HG03135 (cell line): ENCODE measurements around the gene PCMTD2.

ENCODE experiments used
- ATAC-seq: cut with Tn5 transposase; IDR thresholded peaks from one replicate; pipeline ENCODE4 v1.9.1; 2021; ENCODE audit warnings: mild to moderate bottlenecking, moderate library complexity; ENCODE audit not compliant: unreplicated experiment

PCMTD2 gene

DNA sequence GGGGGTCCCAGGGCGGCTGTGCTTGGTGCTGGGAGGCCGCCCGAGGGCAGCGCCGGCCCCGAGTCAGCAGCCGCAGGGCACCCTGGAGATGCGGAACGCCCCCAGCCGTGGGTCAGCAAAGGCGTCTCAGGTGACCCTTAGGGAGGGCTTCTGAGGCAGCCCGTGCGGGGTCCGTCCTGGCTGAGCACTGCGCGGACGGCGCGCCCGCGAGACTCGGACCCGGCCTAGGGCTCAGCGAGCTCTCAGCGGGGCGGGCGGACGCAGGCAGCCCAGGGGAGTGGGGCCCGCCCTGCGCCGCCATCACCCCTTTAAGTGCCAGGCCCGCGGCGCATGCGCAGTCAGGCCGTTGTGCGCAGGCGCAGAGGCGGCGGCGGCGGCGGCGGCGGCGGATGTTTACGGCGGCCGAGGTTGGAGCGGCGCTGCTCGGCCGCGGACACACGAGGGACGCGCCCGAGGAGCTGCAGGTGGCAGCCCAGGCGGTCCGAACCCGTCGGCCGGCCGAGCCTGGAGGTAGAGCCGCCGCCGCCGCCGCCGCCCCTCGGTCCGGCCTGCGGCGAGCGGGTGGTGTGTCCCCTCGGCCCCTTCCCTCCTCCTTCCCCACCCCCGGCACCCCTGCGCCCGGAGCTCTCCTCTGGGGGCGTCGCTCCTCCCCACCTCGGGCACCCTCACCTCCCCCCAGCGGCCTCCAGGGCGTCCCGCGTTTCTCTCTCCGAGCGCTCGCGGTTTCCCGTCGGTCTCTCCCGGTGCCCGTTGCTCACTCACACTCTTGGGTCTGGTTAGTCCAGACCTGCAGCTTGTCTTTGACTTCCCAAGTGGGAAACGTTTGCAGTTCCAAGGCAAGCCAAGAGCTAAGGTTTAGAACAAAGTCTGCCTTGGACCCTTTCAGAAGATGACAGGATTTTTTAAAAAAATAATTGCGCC, at the start of gene PCMTD2:
TSS of gene PCMTD2 (plus strand) at position 388 of the 921 bp plus-strand sequence. CDS start 4,218 bp downstream, outside the sequence.
- peak; percentile 70 for ATAC-seq

DNA sequence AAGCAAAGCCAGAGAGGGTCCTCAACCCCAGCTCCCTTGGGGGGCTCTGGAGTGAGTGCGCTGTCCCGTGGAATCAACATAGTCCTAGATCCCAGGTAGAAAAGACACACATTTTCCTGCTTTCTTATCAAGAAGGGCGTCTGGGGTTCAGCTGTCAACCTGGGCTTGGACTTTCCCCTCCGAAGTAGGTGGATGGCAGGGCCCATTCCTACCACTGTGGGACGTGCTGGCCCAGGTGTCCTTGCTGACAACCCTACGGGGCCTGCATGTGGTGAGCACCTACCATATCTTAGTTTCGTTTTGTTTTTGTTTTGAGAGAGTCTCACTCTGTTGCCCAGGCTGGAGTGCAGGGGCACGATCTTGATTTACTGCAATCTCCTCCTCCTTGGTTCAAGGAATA, 48.9 kb upstream of the PCMTD2 start:
- no peak for ATAC-seq

- no peak for ATAC-seq
Observed at GRCh38 chr20:64207641-64208590, 47.6 kb upstream of the PCMTD2 start.

DNA sequence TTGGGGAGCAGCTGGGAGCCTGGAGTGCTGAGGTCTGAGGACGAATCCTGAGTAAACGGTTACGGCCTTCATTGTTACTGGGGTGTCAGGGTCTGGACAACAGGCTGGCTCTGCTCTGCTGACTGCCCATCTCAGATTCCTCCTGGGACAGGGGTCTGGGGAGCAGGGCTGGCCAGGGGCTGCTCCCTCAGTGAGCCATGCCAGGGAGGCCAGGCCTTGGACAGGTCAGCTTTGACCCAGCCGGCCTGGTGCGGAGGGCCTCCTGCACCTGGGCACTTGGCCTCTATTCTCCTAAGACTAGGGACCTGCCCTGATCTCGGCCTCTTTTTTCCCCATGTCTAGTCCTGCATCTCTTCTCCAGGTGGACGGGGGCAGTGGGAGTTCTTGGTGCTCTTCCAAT, 46.4 kb upstream of the PCMTD2 start:
- no peak for ATAC-seq

- ATAC-seq = no peak
Observed at GRCh38 chr20:64210656-64211369, 44.7 kb upstream of the PCMTD2 start.

DNA sequence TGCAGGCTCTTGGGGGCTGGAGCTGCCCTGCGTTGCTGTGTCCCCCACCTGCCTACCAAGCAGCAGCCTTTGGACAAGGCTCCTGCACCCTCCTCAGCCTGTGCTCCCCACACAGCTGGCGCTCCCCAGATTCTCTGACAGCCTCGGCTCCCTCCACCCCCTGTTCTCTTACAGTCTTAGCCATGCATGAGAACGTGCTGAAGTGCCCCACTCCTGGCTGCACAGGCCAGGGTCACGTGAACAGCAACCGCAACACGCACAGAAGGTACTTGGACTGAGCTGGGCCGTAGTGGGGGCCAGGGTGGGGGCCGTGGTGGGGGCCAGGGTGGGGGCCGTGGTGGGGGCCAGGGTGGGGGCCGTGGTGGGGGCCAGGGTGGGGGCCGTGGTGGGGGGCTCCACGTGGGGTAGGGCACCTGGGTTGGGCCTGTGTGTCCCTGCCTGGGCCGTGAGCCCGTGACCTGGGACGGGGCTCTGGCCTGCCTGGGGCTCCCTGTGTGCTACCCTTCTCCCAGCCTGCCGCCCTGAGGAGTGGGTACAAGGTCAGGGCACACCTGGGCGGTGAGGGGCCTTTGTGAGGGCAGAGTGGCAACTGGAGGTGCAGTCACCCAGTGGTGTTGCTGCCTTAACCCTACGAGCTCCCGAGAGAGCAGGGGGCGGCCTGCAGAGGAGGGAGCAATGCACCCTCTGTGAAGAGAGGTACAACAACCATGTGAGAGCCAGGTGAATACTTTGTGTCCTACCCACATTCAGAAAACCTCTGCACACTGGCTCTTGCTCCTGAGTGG, 43.5 kb upstream of the PCMTD2 start:
- no peak for ATAC-seq

DNA sequence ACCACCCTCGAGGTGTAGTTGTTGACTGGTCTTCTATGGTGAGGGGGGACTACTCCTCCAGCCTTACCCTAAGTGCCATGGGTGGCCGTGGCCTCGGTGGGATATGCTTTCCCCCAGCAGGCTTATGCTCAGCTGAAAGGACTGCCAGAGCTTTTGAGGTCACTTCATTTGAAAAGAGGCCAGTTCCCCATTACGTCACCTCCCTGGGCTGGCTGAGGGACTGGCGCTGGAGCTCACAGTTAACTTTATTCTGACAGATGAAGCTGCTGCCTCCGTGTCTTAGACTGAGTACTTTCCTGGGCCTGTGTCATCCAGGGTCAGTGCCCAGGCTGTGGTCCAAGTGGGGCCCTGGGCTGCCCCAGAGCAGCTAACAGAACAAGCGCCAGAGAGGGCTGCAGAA, 42.8 kb upstream of the PCMTD2 start:
- ATAC-seq = no peak

GRCh38 chr20:64214113-64214512, 41.4 kb upstream of the PCMTD2 start:
- no peak for ATAC-seq

- no peak for ATAC-seq
Observed at GRCh38 chr20:64214952-64215351, 40.6 kb upstream of the PCMTD2 start.

GRCh38 chr20:64216036-64216435, 39.5 kb upstream of the PCMTD2 start:
- ATAC-seq = no peak

GRCh38 chr20:64216910-64217309, 38.6 kb upstream of the PCMTD2 start:
- no peak for ATAC-seq

DNA sequence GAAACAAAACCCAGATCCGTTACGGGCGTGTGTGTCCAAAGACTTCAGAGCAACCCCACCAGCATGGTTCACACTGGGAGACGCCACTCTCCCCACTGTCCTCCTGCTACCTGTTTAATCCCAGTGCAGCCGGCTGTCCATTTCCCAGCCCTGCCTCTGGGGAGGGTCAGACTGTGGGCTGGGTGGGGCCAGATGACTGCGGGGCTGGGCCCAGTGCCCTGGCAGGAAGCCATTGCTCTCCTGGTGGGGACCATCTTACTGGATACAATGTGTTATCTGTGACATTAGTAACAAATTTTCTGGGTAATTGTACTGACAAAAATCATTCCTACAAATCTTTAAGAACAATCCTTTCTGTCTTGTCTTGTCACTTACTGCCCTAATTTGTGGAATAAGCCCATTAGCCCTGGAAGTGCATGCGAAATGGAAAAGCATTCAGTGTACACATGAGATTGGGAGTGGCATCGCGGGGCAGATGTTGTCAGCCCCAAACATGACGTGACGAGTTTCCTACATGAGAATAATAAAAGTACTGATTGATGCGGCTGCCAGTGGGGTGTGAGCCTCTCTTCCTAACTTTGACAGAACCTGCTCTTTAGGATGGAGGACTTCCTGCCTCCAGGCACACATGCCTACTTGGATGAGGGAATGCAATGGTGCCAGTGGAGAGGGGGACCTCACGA, 37.9 kb upstream of the PCMTD2 start:
- no peak for ATAC-seq

GRCh38 chr20:64219202-64219601, 36.3 kb upstream of the PCMTD2 start:
- ATAC-seq = no peak

DNA sequence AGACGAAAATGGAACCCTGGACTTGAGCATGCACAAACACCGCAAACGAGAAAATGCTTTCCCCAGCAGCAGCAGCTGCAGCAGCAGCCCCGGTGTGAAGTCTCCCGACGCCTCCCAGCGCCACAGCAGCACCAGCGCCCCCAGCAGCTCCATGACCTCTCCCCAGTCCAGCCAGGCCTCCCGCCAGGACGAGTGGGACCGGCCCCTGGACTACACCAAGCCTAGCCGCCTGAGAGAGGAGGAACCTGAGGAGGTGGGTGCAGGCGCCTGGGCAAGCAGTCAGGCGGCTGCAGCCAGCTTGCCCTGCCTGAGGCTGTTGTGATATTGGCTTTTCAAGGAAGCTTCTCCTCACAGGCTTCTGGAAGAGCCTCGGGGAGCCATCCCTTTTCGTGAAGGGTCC, 35.8 kb upstream of the PCMTD2 start:
- ATAC-seq = no peak

DNA sequence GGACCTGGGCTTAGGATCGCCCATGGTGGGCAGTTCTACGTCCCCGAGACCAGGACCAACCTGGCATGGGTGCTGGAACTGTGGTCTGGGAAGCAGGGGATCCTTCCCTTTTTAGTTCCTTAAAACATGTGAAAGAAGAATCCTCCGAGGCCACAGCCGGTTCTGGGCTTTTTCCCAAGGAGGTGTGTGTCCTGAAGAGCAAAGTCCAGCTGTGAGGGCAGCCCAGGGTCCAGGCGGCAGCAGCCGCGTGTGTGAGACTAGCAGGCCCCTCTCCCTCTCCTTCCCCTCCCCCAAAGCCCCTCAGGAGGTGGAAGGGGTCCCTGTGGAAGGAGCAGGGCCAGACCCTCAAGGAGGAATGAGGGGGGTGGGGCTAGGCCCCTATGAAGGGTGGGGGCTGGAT, 35.1 kb upstream of the PCMTD2 start:
- ATAC-seq = no peak

DNA sequence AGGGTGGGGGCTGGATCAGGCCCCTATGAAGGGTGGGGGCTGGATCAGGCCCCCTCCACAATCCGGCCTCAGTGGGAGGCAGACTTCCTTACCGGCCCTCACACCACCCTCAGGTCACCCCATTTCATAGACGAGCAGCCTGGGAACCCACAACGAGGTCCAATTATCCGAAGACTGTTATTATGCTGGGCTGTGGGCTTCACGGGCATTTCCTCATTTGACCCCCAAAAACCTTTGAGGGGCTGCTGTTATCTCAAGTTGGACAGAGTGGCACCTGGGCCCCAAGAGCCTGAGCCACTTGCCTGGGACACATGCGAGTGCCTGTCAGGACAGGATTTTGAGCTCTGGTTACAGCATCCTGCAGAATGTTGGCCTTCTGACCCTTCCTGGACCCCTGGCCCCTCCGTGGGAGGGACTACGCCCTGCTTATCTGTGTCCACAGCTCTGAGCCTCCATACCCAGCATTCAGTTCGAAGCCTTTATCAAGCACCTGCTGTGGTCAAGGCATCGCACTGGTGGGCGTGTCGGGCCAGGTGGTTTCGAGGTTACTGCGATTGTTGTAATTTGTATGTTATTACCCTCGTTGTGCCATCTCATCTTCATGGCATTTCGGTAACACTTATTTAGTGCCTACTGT, 34.5 kb upstream of the PCMTD2 start:
- ATAC-seq = no peak

- no peak for ATAC-seq
Observed at GRCh38 chr20:64222291-64222735, 33.2 kb upstream of the PCMTD2 start.

GRCh38 chr20:64222851-64223525, 32.6 kb upstream of the PCMTD2 start:
- ATAC-seq = no peak
